Keratinocyte (primary cell): ENCODE results near the gene ZNF385A. TPM values are rescaled to one million over a fixed set of nuclear protein-coding genes. Genes with fewer than 3 reads are reported as not detected.

ENCODE experiments used
- DNase-seq: peaks from one replicate; pipeline ENCODE4 v3.0.0-alpha.2; 2011; ENCODE audit warnings: low read depth, missing footprints, low spot score
- FAIRE-seq: peaks from 2 replicates; lab custom pipeline; 2011; peaks lifted over from hg19 to GRCh38; lab: Jason Lieb, UNC
- H2AFZ ChIP-seq: 2 replicates; pipeline ENCODE4 v1.6.0; 2012; ENCODE audit warnings: low read length, control low read depth, inconsistent platforms; ENCODE audit not compliant: control insufficient read depth
- H3K27ac ChIP-seq: 2 replicates; pipeline ENCODE4 v1.5.1; 2011; ENCODE audit warnings: low read length; ENCODE audit not compliant: control insufficient read depth, insufficient read depth
- H3K27me3 ChIP-seq: 3 replicates; pipeline ENCODE4 v1.6.0; 2011; ENCODE audit warnings: low read length; ENCODE audit not compliant: control insufficient read depth, insufficient read depth; ENCODE audit errors: extremely low read depth
- H3K36me3 ChIP-seq, 2 experiments: 2 replicates in 1 of 2; 3 replicates in 1 of 2; pipeline ENCODE4 v1.5.1; 2011; ENCODE audit warnings: low read length in 2 of 2, mild to moderate bottlenecking in 1 of 2; ENCODE audit not compliant: control insufficient read depth in 2 of 2, insufficient read depth in 2 of 2; ENCODE audit errors: extremely low read depth in 1 of 2
- H3K4me1 ChIP-seq: 3 replicates; pipeline ENCODE4 v1.5.1; 2011; ENCODE audit warnings: low read length; ENCODE audit not compliant: control insufficient read depth, insufficient read depth; ENCODE audit errors: extremely low read depth
- H3K4me2 ChIP-seq: 3 replicates; pipeline ENCODE4 v1.6.0; 2011; ENCODE audit warnings: low read depth, low read length; ENCODE audit not compliant: control insufficient read depth, insufficient read depth; ENCODE audit errors: extremely low read depth
- H3K4me3 ChIP-seq, 3 experiments: fragments of 200-600 bp in 1 of 3; sonication (generic) in 1 of 3; 2 replicates in 2 of 3; 3 replicates in 1 of 3; pipeline ENCODE4 v1.5.1; 2011 to 2016; ENCODE audit warnings: low read length in 3 of 3, mild to moderate bottlenecking in 3 of 3, control low read depth in 2 of 3, inconsistent platforms in 1 of 3, low read depth in 1 of 3, mixed read lengths in 1 of 3, mixed run types in 1 of 3, moderate library complexity in 1 of 3; ENCODE audit not compliant: control insufficient read depth in 2 of 3, insufficient read depth in 2 of 3; ENCODE audit errors: extremely low read depth in 1 of 3
- H3K79me2 ChIP-seq: 2 replicates; pipeline ENCODE4 v1.6.0; 2012; ENCODE audit warnings: low read length; ENCODE audit not compliant: control insufficient read depth, insufficient read depth
- H3K9ac ChIP-seq: 3 replicates; pipeline ENCODE4 v1.6.0; 2011; ENCODE audit warnings: low read length; ENCODE audit not compliant: control insufficient read depth, insufficient read depth; ENCODE audit errors: extremely low read depth
- H3K9me1 ChIP-seq: 3 replicates; pipeline ENCODE4 v1.6.0; 2011; ENCODE audit warnings: low read length; ENCODE audit not compliant: control insufficient read depth, insufficient read depth; ENCODE audit errors: extremely low read depth
- H3K9me3 ChIP-seq: 2 replicates; pipeline ENCODE4 v1.5.1; 2012; ENCODE audit warnings: low read depth, low read length; ENCODE audit not compliant: control insufficient read depth
- H4K20me1 ChIP-seq: 3 replicates; pipeline ENCODE4 v1.6.0; 2011; ENCODE audit warnings: low read length; ENCODE audit not compliant: control insufficient read depth, insufficient read depth; ENCODE audit errors: extremely low read depth
- CTCF ChIP-seq, 3 experiments: IDR thresholded peaks in 1 of 3; conservative IDR thresholded peaks in 1 of 3; optimal IDR thresholded peaks in 1 of 3; 2 replicates in 2 of 3; 3 replicates in 1 of 3; pipeline versions ENCODE3 to v1.5.1; 2011; ENCODE audit warnings: low read length in 3 of 3, mild to moderate bottlenecking in 3 of 3, moderate library complexity in 2 of 3, control low read depth in 1 of 3, inconsistent platforms in 1 of 3; ENCODE audit not compliant: insufficient read depth in 2 of 3; ENCODE audit errors: extremely low read depth in 1 of 3
- EZH2 ChIP-seq: IDR thresholded peaks from one replicate; pipeline ENCODE4 v1.6.1; 2012; ENCODE audit warnings: inconsistent platforms, mild to moderate bottlenecking, low read length, moderate library complexity
- dilution Hi-C: fragments of 300-500 bp; cut with MboI; formaldehyde crosslinking; loops from one replicate; pipeline ENCODE4 v1.7.0; 2020; ENCODE audit warnings: low sequenced_read_pairs; ENCODE audit not compliant: extremely low pct_ligation_motif_present
- polyA plus RNA-seq, 5 experiments: library from polyadenylated mRNA; depleted of rRNA in 3 of 5; stranded (reverse) in 3 of 5; stranded (forward) in 1 of 5; unstranded in 1 of 5; fragments of >200 nt; gene quantifications; 1 replicate in 1 of 5; 2 replicates in 3 of 5; 3 replicates in 1 of 5; pipeline versions ENCODE4 v1.2.1 to v1.2.3, GENCODE V29; 2011 to 2012; ENCODE audit warnings: missing spikeins in 2 of 5, low read depth in 1 of 5, low replicate concordance in 1 of 5

Gene ZNF385A
- polyA plus RNA-seq, 1 donor (not counting 4 experiments of a cell fraction or from before 2014, with no cell fraction given), result 11.4 TPM

GRCh38 chr12:54425702-54426101 is 41.2 kb upstream of the ZNF385A start:
- Histone ChIP-seq H3K4me2 (no peak overlapping the region), H3K4me1 (peaks cover 49% of the 10 kb centered on the region), H3K27me3 (no peaks in the 10 kb centered on the region), H3K9me1 (no peaks in the 10 kb centered on the region), H4K20me1 (no peaks in the 10 kb centered on the region), H3K4me3 (no peak overlapping the region), H3K9me3 (no peaks in the 10 kb centered on the region), H3K27ac (no peak overlapping the region), H2AFZ (no peak overlapping the region), H3K9ac (no peak overlapping the region), H3K79me2 (no peaks in the 10 kb centered on the region), H3K36me3 (no peaks in the 10 kb centered on the region)
- FAIRE-seq, result no peak
- dilution Hi-C loops, result no loop called here
- TF ChIP-seq EZH2 (no peak), CTCF (optimal IDR thresholded peaks at IDR 0.05 in 1 of 3, IDR thresholded peaks at IDR 0.05 in 1 of 3, conservative IDR thresholded peaks at IDR 0.05 in 1 of 3; ENCODE audit: extremely low read depth in 1 of 3, insufficient read depth in 2 of 3, low read length in 3 of 3) (no peak)
- no peak for DNase-seq

- FAIRE-seq, result no peak
- H3K9me3 ChIP-seq, result no peaks in the 10 kb centered on the region
- H4K20me1 ChIP-seq, result no peaks in the 10 kb centered on the region
- no peak for TF ChIP-seq CTCF (optimal IDR thresholded peaks at IDR 0.05 in 1 of 3, IDR thresholded peaks at IDR 0.05 in 1 of 3, conservative IDR thresholded peaks at IDR 0.05 in 1 of 3; ENCODE audit: extremely low read depth in 1 of 3, insufficient read depth in 2 of 3, low read length in 3 of 3)
- TF ChIP-seq EZH2, result no peak
- no peaks in the 10 kb centered on the region for H3K9me1 ChIP-seq
- H3K4me2 ChIP-seq, result no peak overlapping the region
- H3K79me2 ChIP-seq, result peaks cover 3% of the 10 kb centered on the region
- H3K4me3 ChIP-seq, result no peak overlapping the region
- no peak overlapping the region for H3K9ac ChIP-seq
- H3K4me1 ChIP-seq, result peaks cover 55% of the 10 kb centered on the region
- no peak overlapping the region for H2AFZ ChIP-seq
- no peaks in the 10 kb centered on the region for H3K27me3 ChIP-seq
- H3K36me3 ChIP-seq, result no peaks in the 10 kb centered on the region
- dilution Hi-C loops, result no loop called here
- H3K27ac ChIP-seq, result no peak overlapping the region
- no peak for DNase-seq
Observed at GRCh38 chr12:54424224-54424623, 39.7 kb upstream of the ZNF385A start.
